Nephron progenitor cell (in vitro differentiated cells): ENCODE data around the gene CFDP1.
A peak's percentile ranks its signal among the peaks of the same experiment; 100 is the strongest.

Experiments used
- DNase-seq: peaks from one replicate; pipeline ENCODE4 v3.0.0; 2021
- H3K27ac Mint-ChIP-seq: 2 replicates; pipeline ENCODE4 v1.8.0; 2021; ENCODE audit warnings: mild to moderate bottlenecking, moderate library complexity, mixed read lengths
- H3K27me3 Mint-ChIP-seq: 2 replicates; pipeline ENCODE4 v1.8.0; 2021; ENCODE audit warnings: mild to moderate bottlenecking, low read depth, mixed read lengths; ENCODE audit not compliant: poor library complexity
- H3K36me3 Mint-ChIP-seq: 2 replicates; pipeline ENCODE4 v1.8.0; 2021; ENCODE audit warnings: low read depth, mixed read lengths
- H3K4me1 Mint-ChIP-seq: 2 replicates; pipeline ENCODE4 v1.8.0; 2021; ENCODE audit warnings: mixed read lengths
- H3K4me3 Mint-ChIP-seq: 2 replicates; pipeline ENCODE4 v1.8.0; 2021; ENCODE audit warnings: mild to moderate bottlenecking, moderate library complexity, mixed read lengths
- H3K9me3 Mint-ChIP-seq: 2 replicates; pipeline ENCODE4 v1.8.0; 2021; ENCODE audit warnings: mild to moderate bottlenecking, moderate library complexity, mixed read lengths
- TF ChIP-seq, protein P1 (sequence below): fragments of 200-600 bp; sonication (generic); IDR thresholded peaks from 2 replicates; pipeline ENCODE4 v1.5.0; 2021; ENCODE audit warnings: antibody characterized with exemption

Gene CFDP1

DNA sequence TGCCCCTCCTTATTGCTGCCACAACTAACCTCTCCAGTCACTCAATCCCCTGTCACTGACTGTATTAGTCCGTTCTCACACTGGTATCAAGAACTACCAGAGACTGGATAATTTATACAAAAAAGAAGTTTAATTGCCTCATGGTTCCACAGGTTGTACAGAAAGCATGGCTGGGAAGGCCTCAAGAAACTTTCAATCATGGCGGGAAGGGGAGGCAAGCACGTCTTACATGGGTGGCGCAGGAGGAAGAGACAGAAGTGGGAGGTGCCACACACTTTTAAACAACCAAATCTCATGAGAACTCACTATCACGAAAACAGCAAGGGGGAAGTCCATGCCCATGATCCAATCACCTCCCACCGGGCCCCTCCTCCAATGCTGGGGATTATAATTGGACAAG is 95.9 kb downstream of the CFDP1 start:
- H3K27me3 Mint-ChIP-seq = no peaks in the 10 kb centered on the region
- H3K36me3 Mint-ChIP-seq = peaks cover 61% of the 10 kb centered on the region
- peak overlapping the region; percentile 83 for H3K27ac Mint-ChIP-seq
- H3K9me3 Mint-ChIP-seq = peaks cover 3% of the 10 kb centered on the region
- no peak overlapping the region for H3K4me3 Mint-ChIP-seq
- peaks cover 80% of the 10 kb centered on the region for H3K4me1 Mint-ChIP-seq
- no peak for DNase-seq
- TF ChIP-seq, protein P1, sequence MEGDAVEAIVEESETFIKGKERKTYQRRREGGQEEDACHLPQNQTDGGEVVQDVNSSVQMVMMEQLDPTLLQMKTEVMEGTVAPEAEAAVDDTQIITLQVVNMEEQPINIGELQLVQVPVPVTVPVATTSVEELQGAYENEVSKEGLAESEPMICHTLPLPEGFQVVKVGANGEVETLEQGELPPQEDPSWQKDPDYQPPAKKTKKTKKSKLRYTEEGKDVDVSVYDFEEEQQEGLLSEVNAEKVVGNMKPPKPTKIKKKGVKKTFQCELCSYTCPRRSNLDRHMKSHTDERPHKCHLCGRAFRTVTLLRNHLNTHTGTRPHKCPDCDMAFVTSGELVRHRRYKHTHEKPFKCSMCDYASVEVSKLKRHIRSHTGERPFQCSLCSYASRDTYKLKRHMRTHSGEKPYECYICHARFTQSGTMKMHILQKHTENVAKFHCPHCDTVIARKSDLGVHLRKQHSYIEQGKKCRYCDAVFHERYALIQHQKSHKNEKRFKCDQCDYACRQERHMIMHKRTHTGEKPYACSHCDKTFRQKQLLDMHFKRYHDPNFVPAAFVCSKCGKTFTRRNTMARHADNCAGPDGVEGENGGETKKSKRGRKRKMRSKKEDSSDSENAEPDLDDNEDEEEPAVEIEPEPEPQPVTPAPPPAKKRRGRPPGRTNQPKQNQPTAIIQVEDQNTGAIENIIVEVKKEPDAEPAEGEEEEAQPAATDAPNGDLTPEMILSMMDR = no peak

- Mint-ChIP-seq H3K4me1 (peaks cover 71% of the 10 kb centered on the region), H3K36me3 (peaks cover 65% of the 10 kb centered on the region), H3K27ac (no peak overlapping the region), H3K9me3 (peaks cover 3% of the 10 kb centered on the region), H3K4me3 (no peak overlapping the region), H3K27me3 (no peaks in the 10 kb centered on the region)
- TF ChIP-seq, protein P1 = no peak
- no peak for DNase-seq
These were observed 96.8 kb downstream of the CFDP1 start for GRCh38 chr16:75336521-75336920.

DNA sequence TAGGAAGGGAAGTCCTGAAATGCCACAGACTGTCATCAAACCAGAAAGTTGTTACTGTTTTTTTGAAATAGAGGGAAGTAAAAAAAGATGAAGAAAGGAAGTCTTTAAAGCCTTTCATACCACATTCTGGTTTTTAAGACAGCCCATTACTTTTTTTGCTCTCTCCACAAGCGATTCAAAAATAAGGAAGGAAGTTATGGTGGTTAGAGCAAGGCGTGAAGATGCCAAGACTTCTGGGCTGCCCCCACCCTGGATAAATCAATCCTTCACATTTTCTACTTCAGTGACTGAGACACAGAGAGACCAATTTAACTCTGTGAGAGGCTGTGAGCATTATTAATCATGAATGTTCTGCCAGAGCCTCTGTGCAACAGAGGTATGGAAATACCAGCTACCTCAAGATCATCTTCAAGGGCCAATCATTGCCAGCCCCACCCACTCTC is 99.6 kb downstream of the CFDP1 start:
- H3K4me3 Mint-ChIP-seq = no peak overlapping the region
- peaks cover 60% of the 10 kb centered on the region for H3K36me3 Mint-ChIP-seq
- peak overlapping the region; percentile 87 for H3K27ac Mint-ChIP-seq
- peaks cover 3% of the 10 kb centered on the region for H3K9me3 Mint-ChIP-seq
- DNase-seq = no peak
- TF ChIP-seq, protein P1 = no peak
- peaks cover 50% of the 10 kb centered on the region for H3K4me1 Mint-ChIP-seq
- no peaks in the 10 kb centered on the region for H3K27me3 Mint-ChIP-seq

DNA sequence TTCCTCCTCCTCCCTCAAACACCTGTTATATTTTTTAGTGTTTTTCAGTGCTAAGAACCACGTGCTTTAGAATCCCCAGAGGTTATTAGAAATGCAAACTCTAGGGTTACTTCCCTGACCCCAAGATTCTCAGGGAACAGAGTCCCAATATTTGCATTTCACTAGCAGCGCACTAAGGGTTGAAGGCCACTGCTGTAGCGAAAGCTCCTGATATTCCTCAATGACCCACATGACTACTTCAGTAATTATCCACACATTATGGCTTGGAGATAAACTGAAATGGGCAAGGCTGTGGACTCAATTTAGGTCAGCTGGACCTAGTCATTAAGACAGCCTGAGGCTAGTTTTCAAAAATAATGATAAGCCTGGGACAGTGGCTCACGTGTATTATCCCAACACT is 103.4 kb downstream of the CFDP1 start:
- Mint-ChIP-seq H3K36me3 (peaks cover 38% of the 10 kb centered on the region), H3K4me1 (peaks cover 39% of the 10 kb centered on the region), H3K9me3 (no peaks in the 10 kb centered on the region), H3K27me3 (no peaks in the 10 kb centered on the region), H3K27ac (peak overlapping the region; percentile 29), H3K4me3 (no peak overlapping the region)
- DNase-seq = no peak
- TF ChIP-seq, protein P1 = no peak

GRCh38 chr16:75326333-75326732 is 107.0 kb downstream of the CFDP1 start:
- no peak overlapping the region for H3K27ac Mint-ChIP-seq
- peaks cover 19% of the 10 kb centered on the region for H3K36me3 Mint-ChIP-seq
- no peak for DNase-seq
- H3K4me1 Mint-ChIP-seq = peaks cover 43% of the 10 kb centered on the region
- TF ChIP-seq, protein P1 = no peak
- H3K4me3 Mint-ChIP-seq = no peak overlapping the region
- no peaks in the 10 kb centered on the region for H3K27me3 Mint-ChIP-seq
- no peaks in the 10 kb centered on the region for H3K9me3 Mint-ChIP-seq

- Mint-ChIP-seq H3K27me3 (no peaks in the 10 kb centered on the region), H3K4me1 (peaks cover 57% of the 10 kb centered on the region), H3K36me3 (peaks cover 16% of the 10 kb centered on the region), H3K9me3 (no peaks in the 10 kb centered on the region), H3K4me3 (peak overlapping the region; percentile 28), H3K27ac (peak overlapping the region; percentile 80)
- TF ChIP-seq, protein P1 = no peak
- no peak for DNase-seq
These were observed 109.4 kb downstream of the CFDP1 start for GRCh38 chr16:75323933-75324332.
